ENCODE data around the gene ASPDH.

DNA sequence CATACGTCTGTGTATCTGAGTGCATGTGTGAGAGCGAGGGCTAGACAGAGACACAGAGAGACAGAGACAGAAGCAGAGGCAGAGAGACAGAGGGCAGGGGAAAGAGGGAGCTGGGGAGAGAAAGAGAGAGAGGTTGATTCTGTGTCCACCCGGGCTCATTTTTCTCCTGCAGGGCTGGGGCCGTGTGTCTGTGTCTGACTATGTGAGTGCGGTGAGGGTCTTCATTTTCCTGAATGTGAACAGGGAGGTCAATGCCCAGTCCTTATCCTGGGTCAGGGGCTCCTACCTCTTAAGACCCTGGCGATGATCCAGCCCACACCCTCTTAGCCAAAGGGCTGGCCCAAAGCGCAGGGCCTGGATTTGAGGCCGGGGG, 36.9 kb upstream of the ASPDH start:
- TF ChIP-seq POLR2A (IDR thresholded peaks at IDR 0.05), result no peak
- TF ChIP-seq, protein P1, sequence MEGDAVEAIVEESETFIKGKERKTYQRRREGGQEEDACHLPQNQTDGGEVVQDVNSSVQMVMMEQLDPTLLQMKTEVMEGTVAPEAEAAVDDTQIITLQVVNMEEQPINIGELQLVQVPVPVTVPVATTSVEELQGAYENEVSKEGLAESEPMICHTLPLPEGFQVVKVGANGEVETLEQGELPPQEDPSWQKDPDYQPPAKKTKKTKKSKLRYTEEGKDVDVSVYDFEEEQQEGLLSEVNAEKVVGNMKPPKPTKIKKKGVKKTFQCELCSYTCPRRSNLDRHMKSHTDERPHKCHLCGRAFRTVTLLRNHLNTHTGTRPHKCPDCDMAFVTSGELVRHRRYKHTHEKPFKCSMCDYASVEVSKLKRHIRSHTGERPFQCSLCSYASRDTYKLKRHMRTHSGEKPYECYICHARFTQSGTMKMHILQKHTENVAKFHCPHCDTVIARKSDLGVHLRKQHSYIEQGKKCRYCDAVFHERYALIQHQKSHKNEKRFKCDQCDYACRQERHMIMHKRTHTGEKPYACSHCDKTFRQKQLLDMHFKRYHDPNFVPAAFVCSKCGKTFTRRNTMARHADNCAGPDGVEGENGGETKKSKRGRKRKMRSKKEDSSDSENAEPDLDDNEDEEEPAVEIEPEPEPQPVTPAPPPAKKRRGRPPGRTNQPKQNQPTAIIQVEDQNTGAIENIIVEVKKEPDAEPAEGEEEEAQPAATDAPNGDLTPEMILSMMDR (IDR thresholded peaks at IDR 0.05), result no peak

Data from gastroesophageal sphincter (tissue), 3 donors.